GM06990 (cell line): ENCODE measurements around the gene LRRC31.

ENCODE experiments used
- DNase-seq: peaks from one replicate; pipeline ENCODE4 v3.0.0-alpha.2; 2011; ENCODE audit not compliant: insufficient read length; ENCODE audit errors: extremely low read depth
- H3K27me3 ChIP-seq: replicated peaks from 2 replicates; pipeline ENCODE4 v1.6.0; 2011; ENCODE audit warnings: low read length; ENCODE audit not compliant: control insufficient read depth, insufficient read depth
- H3K36me3 ChIP-seq: 2 replicates; pipeline ENCODE4 v1.5.1; 2011; ENCODE audit warnings: low read length; ENCODE audit not compliant: control insufficient read depth, insufficient read depth
- H3K4me3 ChIP-seq: replicated peaks from 2 replicates; pipeline ENCODE4 v1.5.1; 2011; ENCODE audit warnings: low read depth, mild to moderate bottlenecking, control low read depth, low read length
- TF ChIP-seq, protein P1 (sequence below): IDR thresholded peaks from 2 replicates; pipeline ENCODE4 v1.5.1; 2011; ENCODE audit warnings: low read length, control low read depth, mild to moderate bottlenecking, inconsistent platforms; ENCODE audit not compliant: insufficient read depth, poor library complexity, severe bottlenecking

Gene LRRC31

GRCh38 chr3:169813278-169813677 lies 56.5 kb downstream of the LRRC31 start:
- no peaks in the 10 kb centered on the region for H3K27me3 ChIP-seq
- H3K4me3 ChIP-seq, result peak overlapping the region; percentile 66
- no peak for DNase-seq
- H3K36me3 ChIP-seq, result no peaks in the 10 kb centered on the region
- TF ChIP-seq, protein P1, sequence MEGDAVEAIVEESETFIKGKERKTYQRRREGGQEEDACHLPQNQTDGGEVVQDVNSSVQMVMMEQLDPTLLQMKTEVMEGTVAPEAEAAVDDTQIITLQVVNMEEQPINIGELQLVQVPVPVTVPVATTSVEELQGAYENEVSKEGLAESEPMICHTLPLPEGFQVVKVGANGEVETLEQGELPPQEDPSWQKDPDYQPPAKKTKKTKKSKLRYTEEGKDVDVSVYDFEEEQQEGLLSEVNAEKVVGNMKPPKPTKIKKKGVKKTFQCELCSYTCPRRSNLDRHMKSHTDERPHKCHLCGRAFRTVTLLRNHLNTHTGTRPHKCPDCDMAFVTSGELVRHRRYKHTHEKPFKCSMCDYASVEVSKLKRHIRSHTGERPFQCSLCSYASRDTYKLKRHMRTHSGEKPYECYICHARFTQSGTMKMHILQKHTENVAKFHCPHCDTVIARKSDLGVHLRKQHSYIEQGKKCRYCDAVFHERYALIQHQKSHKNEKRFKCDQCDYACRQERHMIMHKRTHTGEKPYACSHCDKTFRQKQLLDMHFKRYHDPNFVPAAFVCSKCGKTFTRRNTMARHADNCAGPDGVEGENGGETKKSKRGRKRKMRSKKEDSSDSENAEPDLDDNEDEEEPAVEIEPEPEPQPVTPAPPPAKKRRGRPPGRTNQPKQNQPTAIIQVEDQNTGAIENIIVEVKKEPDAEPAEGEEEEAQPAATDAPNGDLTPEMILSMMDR, result no peak

DNA sequence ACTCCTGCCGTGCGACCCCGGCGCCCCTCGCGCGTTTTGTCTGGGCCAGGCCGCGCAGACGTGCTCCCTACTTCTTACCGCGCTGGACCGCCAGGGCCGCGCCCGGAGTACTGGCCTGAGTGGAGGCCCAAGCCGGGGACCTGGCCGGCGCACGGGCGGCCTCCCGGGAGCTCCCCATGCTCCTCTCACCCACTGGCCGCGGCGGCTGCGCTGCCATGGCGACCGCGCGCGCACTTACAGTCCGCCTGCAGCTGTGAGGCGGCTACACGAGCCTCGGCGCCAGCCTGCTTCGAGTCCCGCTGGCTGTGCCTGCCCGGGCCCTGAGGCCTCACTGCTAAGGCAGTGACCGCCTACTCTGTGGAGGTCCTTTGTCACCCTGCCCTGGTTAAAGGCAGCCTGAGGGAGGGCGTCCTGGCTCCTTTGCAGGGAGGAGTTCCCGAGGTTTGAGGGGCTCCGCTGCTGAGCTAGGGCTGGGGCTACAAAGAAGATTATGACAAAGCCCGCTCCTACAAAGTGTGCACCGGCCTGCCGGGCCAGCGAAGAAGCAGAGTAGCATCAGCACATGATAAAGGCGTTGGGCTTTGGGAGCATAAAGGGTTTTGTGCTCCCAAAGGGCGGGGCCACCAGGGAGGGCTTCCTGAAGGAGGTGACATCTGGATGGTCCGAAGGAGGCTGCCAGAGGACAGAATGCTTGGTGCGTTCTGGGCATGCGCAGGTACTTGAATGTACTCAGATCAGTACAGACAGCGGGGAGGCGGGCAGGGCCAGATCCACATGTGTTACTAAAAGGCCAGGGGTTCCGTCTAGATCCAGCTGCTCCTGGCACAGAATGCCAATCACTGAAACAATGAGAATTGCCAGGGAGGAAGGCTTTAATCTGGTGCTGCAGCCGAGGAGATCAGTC lies 57.2 kb downstream of the LRRC31 start, which contains the start of the genes LRRC34 and LRRIQ4:
LRRC34 (minus strand) TSS at position 573 of the 904 bp plus-strand sequence; CDS start at position 217, 356 bp downstream.
LRRIQ4 (plus strand) TSS at position 539 of the 904 bp plus-strand sequence. CDS start 9,052 bp downstream, outside the sequence.
- H3K27me3 ChIP-seq, result no peaks in the 10 kb centered on the region
- H3K36me3 ChIP-seq, result no peaks in the 10 kb centered on the region
- H3K4me3 ChIP-seq, result peak within 1 kb of the TSS; percentile 66
- DNase-seq, result peak; percentile 85
- TF ChIP-seq, protein P1, result no peak

- DNase-seq, result no peak
- Histone ChIP-seq H3K27me3 (no peaks in the 10 kb centered on the region), H3K36me3 (no peaks in the 10 kb centered on the region), H3K4me3 (peak overlapping the region; percentile 66)
- TF ChIP-seq, protein P1, result no peak
Observed at GRCh38 chr3:169811631-169812331, 58.0 kb downstream of the LRRC31 start.

DNA sequence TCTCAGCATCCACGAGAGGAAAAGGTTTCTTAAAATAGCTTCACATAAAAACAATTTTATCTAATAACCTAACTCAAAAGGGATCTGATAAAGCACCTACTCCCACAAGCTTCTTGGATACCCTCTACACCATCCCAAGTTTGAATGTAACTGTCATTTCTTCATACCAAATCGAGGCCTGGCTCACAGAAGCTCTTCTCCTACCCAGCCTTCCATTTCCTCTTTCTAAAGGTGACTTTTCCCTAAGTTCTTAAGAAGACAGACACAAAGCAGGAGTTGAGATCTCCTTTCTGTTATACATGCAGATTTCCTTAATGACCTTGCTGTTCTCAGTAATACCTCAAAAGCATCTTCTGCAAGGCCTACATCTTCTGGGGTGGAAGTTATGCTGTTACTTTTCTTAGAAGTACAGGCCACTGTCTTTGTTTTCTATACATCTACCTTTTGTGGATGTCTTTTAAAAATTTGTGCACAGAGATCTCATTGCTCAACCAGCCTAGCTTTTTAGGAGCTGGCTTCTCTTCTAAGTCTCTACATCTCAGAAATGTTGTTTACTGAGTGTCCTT lies 60.4 kb downstream of the LRRC31 start:
- no peak for DNase-seq
- TF ChIP-seq, protein P1, result no peak
- H3K36me3 ChIP-seq, result no peaks in the 10 kb centered on the region
- H3K27me3 ChIP-seq, result no peaks in the 10 kb centered on the region
- H3K4me3 ChIP-seq, result no peak overlapping the region

DNA sequence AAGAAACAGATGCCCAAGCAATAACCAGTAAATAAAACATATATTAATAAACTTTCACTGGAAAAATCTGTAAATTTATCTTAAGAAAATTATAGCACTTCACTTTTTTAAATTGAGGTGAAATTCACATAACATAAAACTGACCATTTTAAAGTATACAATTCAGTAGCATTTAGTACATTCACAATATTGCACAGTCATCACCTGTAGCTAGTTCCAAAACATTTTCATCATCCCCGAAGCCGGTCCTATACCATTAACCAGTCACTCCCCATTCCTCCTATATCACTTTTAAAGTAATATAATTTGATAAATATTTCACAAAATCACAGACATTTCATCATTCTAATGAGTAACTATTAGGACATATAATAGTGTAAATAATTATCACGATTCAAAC lies 65.1 kb downstream of the LRRC31 start:
- H3K36me3 ChIP-seq, result no peaks in the 10 kb centered on the region
- TF ChIP-seq, protein P1, result no peak
- no peak for DNase-seq
- H3K27me3 ChIP-seq, result no peaks in the 10 kb centered on the region
- no peak overlapping the region for H3K4me3 ChIP-seq
